Fibroblast of the aortic adventitia (primary cell): ENCODE measurements around the gene SAFB. TPM values are rescaled to one million over a fixed set of nuclear protein-coding genes. Genes with fewer than 3 reads are reported as not detected.

Source experiments
- DNase-seq: peaks from one replicate; pipeline ENCODE4 v3.0.0-alpha.2; 2010; ENCODE audit warnings: low read depth
- H3K4me3 ChIP-seq: 2 replicates; pipeline ENCODE4 v1.5.1; 2011; ENCODE audit warnings: low read depth, mild to moderate bottlenecking, control low read depth, low read length, moderate library complexity
- total RNA-seq: library from RNA; depleted of rRNA; stranded (reverse); fragments of >200 nt; gene quantifications from 2 replicates; pipeline ENCODE4 v1.2.3, GENCODE V29; 2012; ENCODE audit warnings: low replicate concordance
- TF ChIP-seq, protein P1 (sequence below): IDR thresholded peaks from 2 replicates; pipeline ENCODE4 v1.5.1; 2011; ENCODE audit warnings: mild to moderate bottlenecking, low read length, control low read depth, inconsistent platforms; ENCODE audit not compliant: insufficient read depth

Gene SAFB
- total RNA-seq, 1 donor: 43.5 TPM

DNA sequence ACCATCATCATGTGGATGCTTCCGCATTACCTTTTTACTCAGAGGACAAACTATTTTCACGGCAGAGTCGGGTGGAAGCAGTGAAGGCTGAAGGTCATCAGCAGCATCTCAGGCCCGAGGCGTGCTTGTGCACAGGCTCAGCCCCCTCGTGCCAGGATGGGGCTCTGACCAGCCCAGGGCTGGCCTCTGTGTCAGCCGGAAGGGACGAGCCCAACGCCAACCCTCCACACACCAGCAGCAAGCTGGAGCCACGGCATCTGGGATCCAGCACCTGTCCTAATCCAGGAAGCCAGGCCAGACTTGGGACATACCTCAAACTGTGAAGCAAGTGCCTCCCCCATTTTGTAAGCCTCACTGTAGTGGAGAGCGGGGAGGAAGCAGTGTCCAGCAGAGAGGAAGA lies 46.3 kb downstream of the SAFB start:
- DNase-seq: no peak
- H3K4me3 ChIP-seq: no peak overlapping the region
- TF ChIP-seq, protein P1, sequence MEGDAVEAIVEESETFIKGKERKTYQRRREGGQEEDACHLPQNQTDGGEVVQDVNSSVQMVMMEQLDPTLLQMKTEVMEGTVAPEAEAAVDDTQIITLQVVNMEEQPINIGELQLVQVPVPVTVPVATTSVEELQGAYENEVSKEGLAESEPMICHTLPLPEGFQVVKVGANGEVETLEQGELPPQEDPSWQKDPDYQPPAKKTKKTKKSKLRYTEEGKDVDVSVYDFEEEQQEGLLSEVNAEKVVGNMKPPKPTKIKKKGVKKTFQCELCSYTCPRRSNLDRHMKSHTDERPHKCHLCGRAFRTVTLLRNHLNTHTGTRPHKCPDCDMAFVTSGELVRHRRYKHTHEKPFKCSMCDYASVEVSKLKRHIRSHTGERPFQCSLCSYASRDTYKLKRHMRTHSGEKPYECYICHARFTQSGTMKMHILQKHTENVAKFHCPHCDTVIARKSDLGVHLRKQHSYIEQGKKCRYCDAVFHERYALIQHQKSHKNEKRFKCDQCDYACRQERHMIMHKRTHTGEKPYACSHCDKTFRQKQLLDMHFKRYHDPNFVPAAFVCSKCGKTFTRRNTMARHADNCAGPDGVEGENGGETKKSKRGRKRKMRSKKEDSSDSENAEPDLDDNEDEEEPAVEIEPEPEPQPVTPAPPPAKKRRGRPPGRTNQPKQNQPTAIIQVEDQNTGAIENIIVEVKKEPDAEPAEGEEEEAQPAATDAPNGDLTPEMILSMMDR: no peak

DNA sequence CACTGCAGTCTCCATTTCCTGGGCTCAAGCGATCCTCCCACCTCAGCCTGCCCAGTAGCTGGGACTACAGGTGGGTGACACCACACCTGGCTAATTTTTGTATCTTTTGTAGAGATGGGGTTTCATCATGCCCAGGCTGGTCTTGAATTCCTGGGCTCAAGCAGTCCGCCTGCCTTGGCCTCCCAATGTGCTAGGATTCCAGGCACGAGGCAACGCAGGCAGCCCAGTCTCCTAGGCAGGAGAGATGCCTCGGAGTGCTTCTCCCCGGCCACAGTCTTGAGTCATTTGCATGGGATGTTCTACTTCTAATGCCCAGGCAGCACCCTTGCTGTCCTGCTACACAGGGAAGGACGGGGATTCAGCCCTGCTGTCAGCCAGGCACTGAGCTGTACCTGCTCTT lies 48.7 kb downstream of the SAFB start:
- H3K4me3 ChIP-seq: no peak overlapping the region
- TF ChIP-seq, protein P1: no peak
- no peak for DNase-seq

DNA sequence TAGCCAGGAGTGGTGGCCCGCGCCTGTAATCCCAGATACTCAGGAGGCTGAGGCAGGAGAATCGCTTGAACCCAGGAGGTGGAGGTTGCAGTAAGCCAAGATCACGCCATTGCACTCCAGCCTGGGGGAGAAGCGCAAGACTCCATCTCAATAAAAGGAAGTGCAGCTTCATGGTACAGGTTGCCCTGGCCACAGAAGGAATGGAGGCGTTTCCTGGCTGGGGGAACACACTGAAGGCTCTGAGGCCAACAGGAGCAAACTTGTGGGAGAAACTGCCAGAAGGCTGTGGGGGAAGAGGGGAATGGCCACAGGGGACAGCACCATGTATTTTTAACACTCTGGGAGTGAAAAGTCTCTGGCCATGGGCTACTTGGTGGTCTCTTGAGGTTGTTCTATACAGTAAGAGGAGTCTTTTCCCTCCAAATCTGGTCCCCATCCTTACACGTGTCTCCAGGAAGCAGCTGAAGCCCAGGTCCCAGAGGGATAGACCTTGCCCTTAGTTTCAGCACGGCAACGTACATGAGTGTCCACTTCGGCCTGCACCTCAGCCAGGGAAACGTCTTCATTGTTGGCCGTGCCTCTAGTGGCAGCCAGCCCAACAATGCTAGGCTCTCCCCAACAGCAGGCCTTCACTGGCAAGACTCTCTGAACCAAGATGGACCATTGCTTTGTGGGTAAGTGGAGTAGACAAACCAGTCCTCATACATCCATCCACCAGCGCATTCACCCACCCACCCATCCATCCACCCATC lies 50.0 kb downstream of the SAFB start:
- TF ChIP-seq, protein P1: no peak
- no peak overlapping the region for H3K4me3 ChIP-seq
- DNase-seq: no peak

DNA sequence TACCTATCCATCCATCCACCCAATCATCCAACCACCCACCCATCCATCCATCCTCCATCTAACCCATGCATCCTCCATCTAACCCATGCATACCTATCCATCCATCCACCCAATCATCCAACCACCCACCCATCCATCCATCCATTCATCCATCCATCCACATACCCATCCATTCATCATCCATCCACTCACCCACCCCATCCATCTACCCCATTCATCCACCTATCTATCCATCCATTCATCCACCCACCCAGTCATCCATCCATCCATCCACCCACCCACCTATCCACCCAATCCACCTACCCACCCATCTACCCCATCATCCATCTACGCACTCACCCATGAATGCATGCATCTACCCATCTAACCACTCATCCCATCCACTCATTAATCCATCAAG lies 50.9 kb downstream of the SAFB start:
- TF ChIP-seq, protein P1: no peak
- no peak for DNase-seq
- no peak overlapping the region for H3K4me3 ChIP-seq

DNA sequence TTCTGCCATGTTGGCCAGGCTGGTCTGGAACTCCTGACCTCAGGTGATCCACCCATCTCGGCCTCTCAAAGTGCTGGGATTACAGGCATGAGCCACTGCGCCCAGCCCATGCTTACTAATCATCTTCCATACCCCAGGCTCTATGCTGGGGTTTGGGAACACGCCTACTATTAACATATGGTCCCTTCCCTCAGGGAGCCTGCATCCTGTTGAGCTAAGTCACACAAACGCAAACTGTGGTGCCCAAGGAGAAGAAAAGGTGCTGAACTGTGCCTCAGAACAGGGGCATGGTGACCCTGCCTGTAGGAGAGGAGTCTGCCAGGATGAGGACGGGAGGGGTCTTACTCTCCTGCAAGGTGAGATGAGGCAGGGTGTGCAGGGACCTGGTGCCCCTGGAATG lies 51.8 kb downstream of the SAFB start:
- TF ChIP-seq, protein P1: no peak
- H3K4me3 ChIP-seq: no peak overlapping the region
- no peak for DNase-seq

DNA sequence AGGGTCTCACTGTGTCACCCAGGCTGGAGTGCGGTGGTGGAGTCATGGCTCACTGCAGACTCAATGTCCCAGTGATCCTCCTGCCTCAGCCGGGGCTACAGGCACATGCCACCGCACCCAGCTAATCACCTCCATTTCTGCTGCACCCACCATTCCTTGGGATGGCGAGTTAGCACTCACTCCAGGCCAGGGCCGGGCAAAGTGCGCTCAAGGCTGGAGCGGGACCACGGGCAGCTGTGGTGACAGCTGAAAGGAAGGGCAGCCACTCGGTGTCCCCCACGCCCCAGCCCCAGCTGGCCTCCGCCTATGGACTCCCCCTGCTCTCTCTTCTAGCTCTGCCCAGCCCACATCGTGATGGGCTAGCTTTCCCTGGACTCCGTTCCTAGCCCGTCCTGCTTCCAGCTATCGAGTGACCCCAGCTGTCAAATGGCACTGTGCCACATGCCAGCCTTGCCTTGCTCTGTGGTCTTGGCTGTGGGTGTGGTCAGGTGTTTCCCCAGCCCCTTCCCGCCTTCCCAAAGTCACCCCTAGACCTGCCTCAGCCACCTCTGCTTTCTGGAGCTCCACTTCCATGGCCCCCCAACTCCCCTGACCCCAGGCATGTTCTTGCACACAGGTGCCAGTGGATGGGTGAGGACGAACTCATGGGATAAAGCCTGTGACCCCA lies 53.4 kb downstream of the SAFB start:
- H3K4me3 ChIP-seq: no peak overlapping the region
- TF ChIP-seq, protein P1: no peak
- DNase-seq: no peak

DNA sequence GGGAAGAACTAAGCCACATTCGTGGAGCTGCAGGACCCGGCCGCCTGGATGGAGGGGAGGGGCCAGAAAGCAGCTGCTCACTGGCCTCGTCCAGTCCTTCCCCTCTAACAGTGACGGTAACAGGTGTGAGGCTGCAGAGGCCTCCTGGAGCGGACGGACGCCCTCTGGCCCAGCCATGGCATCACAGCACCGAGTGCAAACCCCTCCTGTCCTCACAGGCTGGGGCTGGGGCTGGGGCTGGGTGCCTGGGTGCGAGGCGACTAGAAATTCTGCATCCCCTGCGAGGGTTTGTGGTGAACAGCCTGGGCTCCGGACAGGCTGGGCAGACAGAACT lies 53.9 kb downstream of the SAFB start:
- TF ChIP-seq, protein P1: no peak
- DNase-seq: no peak

More for the DNA sequence above, 53.9 kb downstream of the SAFB start:
- H3K4me3 ChIP-seq: no peak overlapping the region
